HL-60/S4 (cell line): ENCODE measurements around the gene SUGCT.

Experiments
- in situ Hi-C: fragments of 300-500 bp; cut with MboI; formaldehyde crosslinking; loops from 2 replicates; pipeline ENCODE4 v1.14.3; 2022; ENCODE audit warnings: low sequenced_read_pairs

The SUGCT gene

GRCh38 chr7:40753455-40753854 is 618.6 kb downstream of the SUGCT start:
- in situ Hi-C loops = no loop called here

- in situ Hi-C loops = no loop called here
Measured at GRCh38 chr7:40755438-40755837, 620.6 kb downstream of the SUGCT start.

- in situ Hi-C loops = no loop called here
Measured at GRCh38 chr7:40757109-40757508, 622.3 kb downstream of the SUGCT start.

- in situ Hi-C loops = no loop called here
Measured at GRCh38 chr7:40758590-40758989, 623.8 kb downstream of the SUGCT start.

- in situ Hi-C loops = no loop called here
Measured at GRCh38 chr7:40760293-40760964, 625.6 kb downstream of the SUGCT start.

GRCh38 chr7:40760987-40761386 is 626.2 kb downstream of the SUGCT start:
- in situ Hi-C loops = no loop called here

GRCh38 chr7:40761762-40762560 is 627.2 kb downstream of the SUGCT start:
- in situ Hi-C loops = no loop called here

- in situ Hi-C loops = no loop called here
Measured at GRCh38 chr7:40763319-40764287, 628.8 kb downstream of the SUGCT start.

GRCh38 chr7:40765639-40766038 is 630.8 kb downstream of the SUGCT start:
- in situ Hi-C loops = no loop called here

- in situ Hi-C loops = no loop called here
Measured at GRCh38 chr7:40772096-40772495, 637.3 kb downstream of the SUGCT start.

GRCh38 chr7:40773656-40774055 is 638.9 kb downstream of the SUGCT start:
- in situ Hi-C loops = no loop called here

GRCh38 chr7:40775877-40776276 is 641.1 kb downstream of the SUGCT start:
- in situ Hi-C loops = no loop called here

GRCh38 chr7:40777730-40778312 is 643.0 kb downstream of the SUGCT start:
- in situ Hi-C loops = no loop called here

- in situ Hi-C loops = no loop called here
Measured at GRCh38 chr7:40780460-40780859, 645.7 kb downstream of the SUGCT start.

GRCh38 chr7:40782836-40783235 is 648.0 kb downstream of the SUGCT start:
- in situ Hi-C loops = no loop called here

GRCh38 chr7:40784176-40784575 is 649.4 kb downstream of the SUGCT start:
- in situ Hi-C loops = no loop called here

GRCh38 chr7:40786909-40787308 is 652.1 kb downstream of the SUGCT start:
- in situ Hi-C loops = no loop called here

GRCh38 chr7:40793132-40793531 is 658.3 kb downstream of the SUGCT start:
- in situ Hi-C loops = no loop called here

- in situ Hi-C loops = no loop called here
Measured at GRCh38 chr7:40795607-40796006, 660.8 kb downstream of the SUGCT start.

GRCh38 chr7:40796723-40797122 is 661.9 kb downstream of the SUGCT start:
- in situ Hi-C loops = no loop called here

- in situ Hi-C loops = no loop called here
Measured at GRCh38 chr7:40798613-40799012, 663.8 kb downstream of the SUGCT start.
